Endothelial cell of umbilical vein (primary cell): ENCODE data around the gene FBN2. TPM values are rescaled to one million over a fixed set of nuclear protein-coding genes. Genes with fewer than 3 reads are reported as not detected.

Source experiments
- BruUV-seq: library from RNA; stranded (reverse); fragments of 400-500 nt; replicated peaks from 2 replicates; lab custom pipeline; 2021; lab: Mats Ljungman, UMichigan
- CTCF ChIA-PET: fragments of 300-600, 350-600 bp; sonication (Branson Sonifier 250); formaldehyde crosslinking; loops from one replicate; lab custom pipeline; 2021; ENCODE audit warnings: antibody characterized with exemption, inconsistent platforms; lab: Charles Lee
- POLR2A ChIA-PET: fragments of 300-600, 350-600 bp; sonication (Branson Sonifier 250); formaldehyde crosslinking; loops from one replicate; lab custom pipeline; 2021; ENCODE audit warnings: antibody characterized with exemption, inconsistent platforms; lab: Charles Lee
- DNase-seq: peaks from one replicate; pipeline ENCODE4 v3.0.0-alpha.2; 2011; ENCODE audit warnings: low read depth, low spot score
- FAIRE-seq: peaks from 2 replicates; lab custom pipeline; 2011; peaks lifted over from hg19 to GRCh38; lab: Jason Lieb, UNC
- H2AFZ ChIP-seq: 2 replicates; pipeline ENCODE4 v1.6.0; 2012; ENCODE audit warnings: low read depth, low read length, control low read depth, inconsistent platforms
- H3K27ac ChIP-seq: 2 replicates; pipeline ENCODE4 v1.5.1; 2011; ENCODE audit warnings: low read depth, mild to moderate bottlenecking, control low read depth, low read length, moderate library complexity; ENCODE audit not compliant: insufficient read depth
- H3K27me3 ChIP-seq, 2 experiments: 2 replicates each; pipeline versions ENCODE4 v1.6.0 to v1.6.1; 2011; ENCODE audit warnings: low read length in 2 of 2, mixed read lengths in 1 of 2; ENCODE audit not compliant: control insufficient read depth in 2 of 2, insufficient read depth in 2 of 2
- H3K36me3 ChIP-seq, 2 experiments: 2 replicates in 1 of 2; 3 replicates in 1 of 2; pipeline ENCODE4 v1.5.1; 2011; ENCODE audit warnings: low read length in 2 of 2, mild to moderate bottlenecking in 1 of 2, moderate library complexity in 1 of 2; ENCODE audit not compliant: control insufficient read depth in 2 of 2, insufficient read depth in 2 of 2; ENCODE audit errors: extremely low read depth in 1 of 2
- H3K4me1 ChIP-seq: 3 replicates; pipeline ENCODE4 v1.5.1; 2011; ENCODE audit warnings: mild to moderate bottlenecking, low read length; ENCODE audit not compliant: control insufficient read depth, insufficient read depth; ENCODE audit errors: extremely low read depth
- H3K4me2 ChIP-seq: 2 replicates; pipeline ENCODE4 v1.6.1; 2011; ENCODE audit warnings: low read length, control low read depth, mixed read lengths; ENCODE audit not compliant: insufficient read depth
- H3K4me3 ChIP-seq, 3 experiments: fragments of 200-600 bp in 1 of 3; sonication (generic), shearing (Covaris generic) in 1 of 3; replicated peaks in 1 of 3; 2 replicates each; pipeline ENCODE4 v1.5.1; 2011 to 2016; ENCODE audit warnings: control low read depth in 3 of 3, low read length in 3 of 3, mild to moderate bottlenecking in 2 of 3, inconsistent platforms in 1 of 3, low read depth in 1 of 3, moderate library complexity in 1 of 3; ENCODE audit not compliant: insufficient read depth in 1 of 3
- H3K79me2 ChIP-seq: 2 replicates; pipeline ENCODE4 v1.6.0; 2012; ENCODE audit warnings: low read length, inconsistent platforms; ENCODE audit not compliant: control insufficient read depth, insufficient read depth
- H3K9ac ChIP-seq: replicated peaks from 2 replicates; pipeline ENCODE3; 2011; ENCODE audit warnings: low read length, control low read depth; ENCODE audit not compliant: insufficient read depth; ENCODE audit errors: extremely low read depth
- H3K9me1 ChIP-seq: replicated peaks from 3 replicates; pipeline ENCODE4 v1.6.0; 2011; ENCODE audit warnings: mild to moderate bottlenecking, low read length; ENCODE audit not compliant: control insufficient read depth, insufficient read depth; ENCODE audit errors: extremely low read depth
- H3K9me3 ChIP-seq: replicated peaks from 2 replicates; pipeline ENCODE4 v1.5.1; 2012; ENCODE audit warnings: low read length, inconsistent platforms; ENCODE audit not compliant: control insufficient read depth, insufficient read depth
- H4K20me1 ChIP-seq: replicated peaks from 2 replicates; pipeline ENCODE3; 2011; ENCODE audit warnings: mild to moderate bottlenecking, low read length; ENCODE audit not compliant: control insufficient read depth, insufficient read depth; ENCODE audit errors: extremely low read depth
- EZH2 ChIP-seq: IDR thresholded peaks from 2 replicates; pipeline ENCODE4 v1.6.1; 2012; ENCODE audit warnings: borderline replicate concordance, low read depth, mild to moderate bottlenecking, moderate library complexity, low read length, inconsistent platforms; ENCODE audit not compliant: severe bottlenecking
- FOS ChIP-seq: IDR thresholded peaks from 2 replicates; pipeline ENCODE4 v1.6.1; 2011; ENCODE audit warnings: mild to moderate bottlenecking, low read length, moderate library complexity, borderline replicate concordance; ENCODE audit not compliant: insufficient read depth
- GATA2 ChIP-seq: IDR thresholded peaks from 2 replicates; pipeline ENCODE4 v1.7.0; 2011; ENCODE audit warnings: low read depth, mild to moderate bottlenecking, moderate library complexity, mixed read lengths, low read length; ENCODE audit not compliant: insufficient read length, insufficient read depth
- JUN ChIP-seq: IDR thresholded peaks from 2 replicates; pipeline ENCODE4 v1.6.1; 2011; ENCODE audit warnings: borderline replicate concordance, low read depth; ENCODE audit not compliant: insufficient read length, insufficient read depth
- MYC ChIP-seq: IDR thresholded peaks from one replicate; pipeline ENCODE4 v1.6.1; 2011; ENCODE audit warnings: mild to moderate bottlenecking, low read depth, low read length
- POLR2A ChIP-seq: IDR thresholded peaks from 2 replicates; pipeline ENCODE4 v1.6.1; 2012; ENCODE audit warnings: low read depth, mild to moderate bottlenecking, control low read depth, low read length
- POLR2AphosphoS5 ChIP-seq: IDR thresholded peaks from 2 replicates; pipeline ENCODE4 v1.6.1; 2012; ENCODE audit warnings: low read depth, mild to moderate bottlenecking, control low read depth, low read length, moderate library complexity; ENCODE audit not compliant: insufficient read depth
- dilution Hi-C: fragments of 300-500 bp; cut with MboI; formaldehyde crosslinking; loops from one replicate; pipeline ENCODE4 v1.15.0; 2019; ENCODE audit warnings: low sequenced_read_pairs; ENCODE audit not compliant: extremely low pct_ligation_motif_present
- intact Hi-C: fragments of 100-400 bp; cut with micrococcal nuclease; formaldehyde crosslinking; loops from one replicate; pipeline ENCODE4 v1.10.0; 2022
- polyA plus RNA-seq, 4 experiments: library from polyadenylated mRNA; depleted of rRNA in 3 of 4; stranded (reverse) in 3 of 4; unstranded in 1 of 4; fragments of >200 nt; gene quantifications; 2 replicates each; pipeline versions ENCODE4 v1.2.1 to v1.2.3, GENCODE V29; 2011 to 2012; ENCODE audit warnings: missing spikeins in 1 of 4
- total RNA-seq: library from RNA; stranded (reverse); gene quantifications from 2 replicates; pipeline ENCODE4 v1.2.3, GENCODE V29; 2021
- TF ChIP-seq, protein P1 (sequence below): IDR thresholded peaks from 2 replicates; pipeline ENCODE4 v1.6.1; 2011; ENCODE audit not compliant: insufficient read depth, insufficient read length
- TF ChIP-seq, protein P2 (sequence below), 2 donors: IDR thresholded peaks; 1 replicate in 1 of 2; 2 replicates in 1 of 2; pipeline ENCODE4 v1.5.1; 2011; ENCODE audit warnings: low read length in 2 of 2, mild to moderate bottlenecking in 2 of 2, moderate library complexity in 2 of 2, control low read depth in 1 of 2, inconsistent platforms in 1 of 2, low read depth in 1 of 2; ENCODE audit not compliant: insufficient read depth in 1 of 2; ENCODE audit errors: extremely low read depth in 1 of 2

The FBN2 gene
- total and polyA plus RNA-seq, 2 donors (not counting 3 experiments of a cell fraction or from before 2014, with no cell fraction given): 21.8 to 57.4 TPM

DNA sequence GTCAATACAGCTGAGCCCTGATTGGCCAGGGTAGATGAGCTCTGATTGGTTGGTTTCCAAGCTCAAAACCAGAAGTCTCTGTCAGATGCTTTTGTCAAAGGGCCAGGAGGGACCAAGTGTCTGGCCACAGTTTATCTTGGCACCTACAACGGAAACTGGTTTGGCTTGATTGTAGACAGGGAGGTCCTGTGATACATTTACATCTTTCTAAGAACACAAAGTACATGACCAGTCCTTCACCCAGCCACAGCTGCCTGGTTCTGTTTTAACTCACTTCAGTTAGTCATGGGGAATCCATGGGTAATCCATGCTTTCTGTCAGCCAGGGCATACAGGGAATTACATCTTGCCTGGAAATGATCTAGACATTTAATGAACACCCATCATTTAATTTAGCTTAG is 283.3 kb downstream of the FBN2 start:
- BruUV-seq: no TSS peak
- Histone ChIP-seq H3K4me3 (no peak overlapping the region), H3K36me3 (peaks cover 0 to 3% of the 10 kb centered on the region in 2 experiments), H4K20me1 (no peaks in the 10 kb centered on the region), H3K79me2 (no peaks in the 10 kb centered on the region), H3K4me2 (no peak overlapping the region), H3K9me3 (no peaks in the 10 kb centered on the region), H3K9me1 (no peaks in the 10 kb centered on the region), H2AFZ (no peak overlapping the region), H3K9ac (no peak overlapping the region), H3K4me1 (no peaks in the 10 kb centered on the region), H3K27ac (no peak overlapping the region), H3K27me3 (no peaks in the 10 kb centered on the region)
- CTCF ChIA-PET: interaction anchor here (1.1 to 1.5 kb wide), 2 partner anchors 12 to 244 kb away, joined by 3 read pairs; no protein-coding TSS in a partner anchor
- dilution Hi-C loops (no loop called here), intact Hi-C loops (no loop called here)
- POLR2A ChIA-PET: no interaction called here
- DNase-seq (peak; percentile 36), FAIRE-seq (no peak)
- no peak for TF ChIP-seq GATA2
- TF ChIP-seq EZH2: no peak

DNA sequence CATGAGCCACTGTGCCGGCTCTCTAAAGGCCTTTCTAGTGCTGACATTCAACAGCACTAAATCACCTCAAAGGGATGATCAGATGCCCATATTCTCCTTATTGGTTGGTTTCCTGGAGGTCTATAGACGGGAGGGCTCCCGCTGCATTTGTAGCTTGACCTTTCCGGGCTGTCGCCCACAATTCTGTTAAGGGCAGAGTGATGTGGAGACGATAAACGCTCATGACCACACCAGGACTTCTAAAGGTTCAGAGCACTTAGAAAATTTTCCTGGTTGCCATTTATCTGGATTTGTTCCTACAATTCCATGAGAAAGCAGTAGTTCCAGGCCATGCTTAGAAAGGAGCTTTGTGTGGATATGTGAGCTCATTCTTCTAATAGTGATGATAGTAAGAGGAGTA is 284.2 kb downstream of the FBN2 start:
- no TSS peak for BruUV-seq
- ChIA-PET POLR2A (no interaction called here), CTCF (interaction anchor here (1.5 kb wide), 1 partner anchor 245 kb away, joined by 3 read pairs; no protein-coding TSS in a partner anchor)

More for the DNA sequence above, 284.2 kb downstream of the FBN2 start:
- H3K4me3 ChIP-seq: no peak overlapping the region
- no peak overlapping the region for H3K27ac ChIP-seq
- no peaks in the 10 kb centered on the region for H3K9me1 ChIP-seq
- H3K9me3 ChIP-seq: no peaks in the 10 kb centered on the region
- H3K4me1 ChIP-seq: no peaks in the 10 kb centered on the region
- no peak overlapping the region for H2AFZ ChIP-seq
- H3K27me3 ChIP-seq: no peaks in the 10 kb centered on the region
- no peak overlapping the region for H3K4me2 ChIP-seq
- H3K36me3 ChIP-seq: peaks cover 0 to 3% of the 10 kb centered on the region in 2 experiments
- DNase-seq (no peak), FAIRE-seq (no peak)
- H3K79me2 ChIP-seq: no peaks in the 10 kb centered on the region
- dilution Hi-C loops (no loop called here), intact Hi-C loops (no loop called here)
- no peaks in the 10 kb centered on the region for H4K20me1 ChIP-seq
- H3K9ac ChIP-seq: no peak overlapping the region
- TF ChIP-seq JUN: no peak
- no peak for TF ChIP-seq EZH2
- TF ChIP-seq, protein P1, sequence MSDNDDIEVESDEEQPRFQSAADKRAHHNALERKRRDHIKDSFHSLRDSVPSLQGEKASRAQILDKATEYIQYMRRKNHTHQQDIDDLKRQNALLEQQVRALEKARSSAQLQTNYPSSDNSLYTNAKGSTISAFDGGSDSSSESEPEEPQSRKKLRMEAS: no peak
- TF ChIP-seq, protein P2, sequence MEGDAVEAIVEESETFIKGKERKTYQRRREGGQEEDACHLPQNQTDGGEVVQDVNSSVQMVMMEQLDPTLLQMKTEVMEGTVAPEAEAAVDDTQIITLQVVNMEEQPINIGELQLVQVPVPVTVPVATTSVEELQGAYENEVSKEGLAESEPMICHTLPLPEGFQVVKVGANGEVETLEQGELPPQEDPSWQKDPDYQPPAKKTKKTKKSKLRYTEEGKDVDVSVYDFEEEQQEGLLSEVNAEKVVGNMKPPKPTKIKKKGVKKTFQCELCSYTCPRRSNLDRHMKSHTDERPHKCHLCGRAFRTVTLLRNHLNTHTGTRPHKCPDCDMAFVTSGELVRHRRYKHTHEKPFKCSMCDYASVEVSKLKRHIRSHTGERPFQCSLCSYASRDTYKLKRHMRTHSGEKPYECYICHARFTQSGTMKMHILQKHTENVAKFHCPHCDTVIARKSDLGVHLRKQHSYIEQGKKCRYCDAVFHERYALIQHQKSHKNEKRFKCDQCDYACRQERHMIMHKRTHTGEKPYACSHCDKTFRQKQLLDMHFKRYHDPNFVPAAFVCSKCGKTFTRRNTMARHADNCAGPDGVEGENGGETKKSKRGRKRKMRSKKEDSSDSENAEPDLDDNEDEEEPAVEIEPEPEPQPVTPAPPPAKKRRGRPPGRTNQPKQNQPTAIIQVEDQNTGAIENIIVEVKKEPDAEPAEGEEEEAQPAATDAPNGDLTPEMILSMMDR (IDR thresholded peaks at IDR 0.05; ENCODE audit: extremely low read depth in 1 of 2, insufficient read depth in 1 of 2, low read depth in 1 of 2, low read length in 2 of 2): no peak
- TF ChIP-seq POLR2AphosphoS5: no peak
- no peak for TF ChIP-seq POLR2A
- no peak for TF ChIP-seq GATA2
- TF ChIP-seq MYC: no peak
- TF ChIP-seq FOS: no peak
